Activated CD8-positive, alpha-beta T cell treated with anti-CD3 and anti-CD28 coated beads, Interleukin-2, amount 10 ng/mL, durations not matched to agents 7 days and 5 days (primary cell): ENCODE results near the gene PRRC1. TPM values are rescaled to one million over a fixed set of nuclear protein-coding genes. Genes with fewer than 3 reads are reported as not detected.
A peak's percentile ranks its signal among the peaks of the same experiment; 100 is the strongest.
"Not testable (repeated sequence)": the region's sequence is repeated elsewhere in the genome, so short reads cannot be mapped to it uniquely, and the experiment has no call there.

Source experiments
- ATAC-seq: fragments of 150-1000 bp; cut with Tn5 transposase; one replicate; pipeline ENCODE4 v1.10.0; 2021; ENCODE audit warnings: moderate library complexity
- CTCF ChIA-PET: fragments of 350-600 bp; sonication (Branson Sonifier 250); formaldehyde crosslinking; loops from one replicate; lab custom pipeline; 2021; ENCODE audit warnings: antibody characterized with exemption; lab: Charles Lee
- POLR2A ChIA-PET: fragments of 350-600 bp; sonication (Branson Sonifier 250); formaldehyde crosslinking; loops from one replicate; lab custom pipeline; 2021; ENCODE audit warnings: antibody characterized with exemption; lab: Charles Lee
- DNase-seq: peaks from one replicate; pipeline ENCODE4 v3.0.0-alpha.2; 2020
- H3K27ac Mint-ChIP-seq: one replicate; pipeline ENCODE4 v1.8.0; 2021; ENCODE audit warnings: mild to moderate bottlenecking, mixed read lengths
- H3K27me3 Mint-ChIP-seq: one replicate; pipeline ENCODE4 v1.8.0; 2021; ENCODE audit warnings: low read depth, mixed read lengths
- H3K36me3 Mint-ChIP-seq: one replicate; pipeline ENCODE4 v1.8.0; 2021; ENCODE audit warnings: low read depth, mixed read lengths
- H3K4me1 Mint-ChIP-seq: one replicate; pipeline ENCODE4 v1.8.0; 2021; ENCODE audit warnings: low read depth, mixed read lengths
- H3K4me3 Mint-ChIP-seq: one replicate; pipeline ENCODE4 v1.8.0; 2021; ENCODE audit warnings: mild to moderate bottlenecking, mixed read lengths
- H3K9me3 Mint-ChIP-seq: one replicate; pipeline ENCODE4 v1.8.0; 2022; ENCODE audit warnings: mixed read lengths; ENCODE audit not compliant: insufficient read depth
- total RNA-seq, 2 experiments: library from RNA; stranded (reverse); gene quantifications; one replicate each; pipeline ENCODE4 v1.2.3, GENCODE V29; 2021

The PRRC1 gene
- total RNA-seq, 2 experiments from 2014 or later, result 36.0 to 41.3 TPM

DNA sequence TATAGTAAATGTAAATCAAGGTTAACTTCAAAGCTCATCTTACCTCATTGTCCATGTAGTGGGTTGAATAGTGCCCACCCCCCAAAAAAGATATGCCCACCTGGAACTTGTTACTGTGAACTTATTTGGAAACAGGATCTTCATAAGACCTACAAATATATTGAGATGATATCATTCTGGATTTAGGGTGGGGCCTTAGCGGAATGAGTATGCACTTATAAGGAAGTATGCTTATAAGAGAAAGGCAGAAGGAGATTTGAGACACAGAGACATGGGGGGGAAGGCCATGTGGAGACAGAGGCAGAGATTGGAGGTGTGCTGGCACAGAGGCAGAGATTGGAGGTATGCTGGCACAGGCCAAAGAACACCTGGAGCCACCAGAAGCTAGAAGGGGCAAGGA lies 2.6 kb upstream of the PRRC1 start:
- Mint-ChIP-seq H3K27ac (no peak overlapping the region), H3K4me1 (peaks cover 20% of the 10 kb centered on the region)
- CTCF ChIA-PET, result interaction anchor here (0.8 to 1.5 kb wide), 2 partner anchors 22 kb away, joined by 3 read pairs; no protein-coding TSS in a partner anchor

DNA sequence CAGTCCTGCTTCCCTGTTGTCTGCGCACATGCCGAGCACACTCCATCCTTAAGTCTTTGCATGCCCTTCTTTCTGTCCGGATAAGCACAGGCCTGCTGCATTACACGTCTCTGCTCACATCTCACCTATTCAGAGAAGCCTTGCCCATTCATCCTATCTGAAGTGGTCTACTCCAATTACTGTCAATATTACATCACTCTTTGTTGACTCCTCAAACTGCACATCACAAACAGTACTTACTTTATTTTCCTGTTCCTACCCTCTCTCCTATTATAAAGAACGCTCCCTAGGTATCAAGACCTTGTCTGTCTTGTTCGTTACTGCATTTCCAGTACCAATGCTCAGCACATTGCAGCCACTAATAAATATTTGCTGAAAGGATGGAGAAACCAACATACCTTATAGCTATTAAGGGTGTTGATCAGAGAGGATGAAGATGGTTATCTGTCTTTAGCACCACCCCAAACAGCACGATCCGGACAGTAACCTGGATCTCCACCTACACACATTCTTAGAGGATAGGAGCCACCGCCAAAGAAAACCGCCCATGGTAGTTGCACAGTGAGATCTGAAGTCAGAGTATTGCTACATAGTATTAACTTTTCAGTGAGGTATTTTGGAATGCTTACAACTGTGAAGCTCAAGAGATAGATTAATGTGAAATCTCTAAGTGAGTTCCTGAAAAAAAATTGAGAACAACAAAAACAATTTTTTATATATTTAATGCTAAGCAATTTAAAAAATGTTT lies 1.6 kb upstream of the PRRC1 start:
- DNase-seq (no peak), ATAC-seq (no peak)
- Mint-ChIP-seq H3K27ac (no peak overlapping the region), H3K36me3 (peaks cover 17% of the 10 kb centered on the region), H3K9me3 (no peaks in the 10 kb centered on the region), H3K4me3 (no peak overlapping the region), H3K4me1 (peaks cover 21% of the 10 kb centered on the region), H3K27me3 (peaks cover 19% of the 10 kb centered on the region)
- CTCF ChIA-PET, result interaction anchor here (1.5 kb wide), 1 partner anchor 21 kb away, joined by 3 read pairs; no protein-coding TSS in a partner anchor
- POLR2A ChIA-PET, result no interaction called here

More for the DNA sequence above, 2.6 kb upstream of the PRRC1 start:
- ATAC-seq (no peak), DNase-seq (no peak)
- Mint-ChIP-seq H3K27me3 (peaks cover 20% of the 10 kb centered on the region), H3K36me3 (peaks cover 9% of the 10 kb centered on the region), H3K9me3 (no peaks in the 10 kb centered on the region), H3K4me3 (no peak overlapping the region)
- POLR2A ChIA-PET, result no interaction called here

DNA sequence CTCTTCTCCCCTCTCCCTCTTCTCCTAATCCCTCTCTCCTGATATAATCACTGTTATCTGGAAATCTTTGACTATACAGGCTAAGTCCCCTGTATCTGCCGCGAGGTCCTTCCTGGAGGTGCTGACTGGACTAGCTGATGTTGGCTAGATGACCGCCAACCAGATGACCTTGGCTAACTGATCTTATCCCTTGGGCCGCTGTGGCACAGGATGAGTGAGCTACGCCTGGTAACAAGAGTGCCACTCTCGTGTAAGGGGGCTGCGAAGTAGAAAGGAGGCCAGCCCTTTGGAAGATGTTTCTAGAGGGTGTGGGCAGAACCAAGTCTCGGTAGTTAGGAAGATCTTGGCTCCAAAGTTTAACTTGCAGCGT lies 345 bp upstream of the PRRC1 start:
- CTCF ChIA-PET, result interaction anchor here (0.9 kb wide), 1 partner anchor 20 kb away, joined by 3 read pairs; no protein-coding TSS in a partner anchor
- Mint-ChIP-seq H3K4me1 (peaks cover 21% of the 10 kb centered on the region), H3K36me3 (peaks cover 27% of the 10 kb centered on the region), H3K27ac (peak overlapping the region; percentile 77), H3K9me3 (no peaks in the 10 kb centered on the region), H3K27me3 (peaks cover 9% of the 10 kb centered on the region), H3K4me3 (peak overlapping the region; percentile 77)
- ATAC-seq (no peak), DNase-seq (no peak)
- POLR2A ChIA-PET, result no interaction called here

DNA sequence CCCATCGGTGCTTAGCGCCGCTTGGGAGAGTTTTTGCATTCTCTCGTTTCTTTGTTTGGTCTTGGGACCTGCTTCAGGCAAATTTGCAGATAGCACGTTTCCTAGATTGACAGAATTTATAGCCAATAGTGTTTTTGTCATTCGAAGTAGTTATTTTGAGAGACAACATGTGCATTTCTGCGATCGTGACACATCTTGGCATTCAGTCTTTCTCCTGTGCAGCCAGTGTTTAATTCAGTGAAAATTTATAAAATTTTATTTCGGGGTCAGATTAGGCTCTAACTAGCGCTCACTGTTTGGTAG lies 830 bp downstream of the PRRC1 start:
- POLR2A ChIA-PET, result no interaction called here
- no peak for ATAC-seq

DNA sequence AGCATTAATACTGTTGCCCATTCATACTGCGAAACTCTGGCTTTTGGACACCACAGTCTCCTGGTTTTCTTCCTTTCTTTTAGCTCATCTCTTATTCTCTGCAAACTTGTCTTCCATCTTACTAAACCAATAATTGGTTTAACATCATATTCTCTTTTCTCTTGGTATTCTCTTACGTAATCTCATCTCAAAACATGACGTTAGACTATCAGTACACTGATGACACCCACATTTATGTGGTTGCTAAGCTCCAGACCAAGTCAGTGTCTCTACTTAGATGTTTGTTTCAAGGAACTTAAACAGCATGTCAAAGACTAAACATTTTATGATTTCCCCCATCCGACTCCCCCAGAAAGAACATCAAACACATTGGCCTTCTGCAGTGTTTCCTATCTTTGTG lies 2.1 kb downstream of the PRRC1 start:
- no peak for DNase-seq
- H3K27ac Mint-ChIP-seq, result no peak overlapping the region
- H3K36me3 Mint-ChIP-seq, result peaks cover 43% of the 10 kb centered on the region
- ChIA-PET CTCF (no interaction called here), POLR2A (no interaction called here)
- H3K9me3 Mint-ChIP-seq, result no peaks in the 10 kb centered on the region
- no peak for ATAC-seq
- peaks cover 4% of the 10 kb centered on the region for H3K27me3 Mint-ChIP-seq
- peaks cover 21% of the 10 kb centered on the region for H3K4me1 Mint-ChIP-seq
- no peak overlapping the region for H3K4me3 Mint-ChIP-seq

More for the DNA sequence above, 830 bp downstream of the PRRC1 start:
- peaks cover 21% of the 10 kb centered on the region for H3K4me1 Mint-ChIP-seq
- DNase-seq, result no peak
- H3K27me3 Mint-ChIP-seq, result peaks cover 6% of the 10 kb centered on the region
- peak overlapping the region; percentile 85 for H3K4me3 Mint-ChIP-seq
- peak overlapping the region; percentile 74 for H3K27ac Mint-ChIP-seq
- H3K36me3 Mint-ChIP-seq, result peaks cover 33% of the 10 kb centered on the region
- no peaks in the 10 kb centered on the region for H3K9me3 Mint-ChIP-seq
- CTCF ChIA-PET, result interaction anchor here (1.0 kb wide), 1 partner anchor 19 kb away, joined by 3 read pairs; no protein-coding TSS in a partner anchor

DNA sequence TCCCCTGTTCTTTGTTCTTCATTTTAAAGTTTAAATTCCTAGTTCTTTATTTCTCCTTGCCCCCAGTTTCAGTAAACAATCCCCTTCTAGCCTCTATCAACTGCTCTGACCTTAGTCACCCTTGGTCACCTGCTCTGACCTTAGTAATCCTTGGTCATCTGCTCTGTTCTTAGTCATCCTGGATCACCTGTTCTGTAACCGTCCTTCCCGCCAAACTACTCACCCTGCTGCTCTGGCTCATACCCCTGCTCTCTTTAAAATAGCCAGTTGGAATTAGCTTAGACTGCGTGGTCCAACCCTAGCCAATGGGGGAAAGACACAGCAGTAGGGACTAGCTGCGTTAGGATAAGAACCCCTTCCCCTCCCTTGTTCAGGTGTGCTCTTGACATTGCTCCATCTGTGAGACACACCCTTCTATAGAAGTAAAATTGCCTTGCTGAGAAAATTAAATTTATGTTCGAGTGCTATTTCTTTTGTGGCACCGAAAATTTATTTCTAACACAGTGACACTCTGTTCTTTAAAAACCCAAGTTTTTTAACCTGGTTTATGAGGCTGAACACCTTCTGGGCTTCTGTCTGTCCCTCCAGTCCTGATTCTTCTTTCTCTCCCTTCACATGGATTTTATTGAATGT lies 3.8 kb downstream of the PRRC1 start:
- Mint-ChIP-seq H3K27ac (no peak overlapping the region), H3K36me3 (peaks cover 51% of the 10 kb centered on the region), H3K27me3 (no peaks in the 10 kb centered on the region), H3K9me3 (no peaks in the 10 kb centered on the region), H3K4me1 (peaks cover 21% of the 10 kb centered on the region), H3K4me3 (no peak overlapping the region)
- no peak for ATAC-seq
- no peak for DNase-seq
- ChIA-PET CTCF (interaction anchor here (1.4 kb wide), 1 partner anchor 10 kb away, joined by 3 read pairs; no protein-coding TSS in a partner anchor), POLR2A (no interaction called here)

DNA sequence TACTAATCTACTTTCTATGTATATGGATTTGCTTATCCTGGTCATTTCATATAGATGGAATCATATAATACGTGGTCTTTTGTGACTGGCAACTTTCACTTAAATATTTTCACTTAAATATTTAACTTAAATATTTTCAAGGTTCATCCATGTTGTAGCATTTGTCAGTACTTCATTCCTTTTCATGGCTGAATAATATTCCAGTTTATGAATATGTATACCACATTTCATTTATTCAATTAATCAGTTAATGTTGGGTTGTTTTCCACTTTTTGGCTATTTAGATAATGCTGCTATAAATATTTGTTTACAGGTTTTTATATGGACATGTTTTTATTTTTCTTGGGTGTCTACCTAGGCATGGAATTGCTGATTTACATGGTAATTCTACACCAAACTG lies 7.7 kb downstream of the PRRC1 start:
- no peaks in the 10 kb centered on the region for H3K9me3 Mint-ChIP-seq
- no peaks in the 10 kb centered on the region for H3K4me1 Mint-ChIP-seq
- H3K4me3 Mint-ChIP-seq, result no peak overlapping the region
- no peaks in the 10 kb centered on the region for H3K27me3 Mint-ChIP-seq
- ChIA-PET CTCF (no interaction called here), POLR2A (no interaction called here)
- ATAC-seq (no peak), DNase-seq (no peak)
- H3K27ac Mint-ChIP-seq, result no peak overlapping the region
- peaks cover 64% of the 10 kb centered on the region for H3K36me3 Mint-ChIP-seq

DNA sequence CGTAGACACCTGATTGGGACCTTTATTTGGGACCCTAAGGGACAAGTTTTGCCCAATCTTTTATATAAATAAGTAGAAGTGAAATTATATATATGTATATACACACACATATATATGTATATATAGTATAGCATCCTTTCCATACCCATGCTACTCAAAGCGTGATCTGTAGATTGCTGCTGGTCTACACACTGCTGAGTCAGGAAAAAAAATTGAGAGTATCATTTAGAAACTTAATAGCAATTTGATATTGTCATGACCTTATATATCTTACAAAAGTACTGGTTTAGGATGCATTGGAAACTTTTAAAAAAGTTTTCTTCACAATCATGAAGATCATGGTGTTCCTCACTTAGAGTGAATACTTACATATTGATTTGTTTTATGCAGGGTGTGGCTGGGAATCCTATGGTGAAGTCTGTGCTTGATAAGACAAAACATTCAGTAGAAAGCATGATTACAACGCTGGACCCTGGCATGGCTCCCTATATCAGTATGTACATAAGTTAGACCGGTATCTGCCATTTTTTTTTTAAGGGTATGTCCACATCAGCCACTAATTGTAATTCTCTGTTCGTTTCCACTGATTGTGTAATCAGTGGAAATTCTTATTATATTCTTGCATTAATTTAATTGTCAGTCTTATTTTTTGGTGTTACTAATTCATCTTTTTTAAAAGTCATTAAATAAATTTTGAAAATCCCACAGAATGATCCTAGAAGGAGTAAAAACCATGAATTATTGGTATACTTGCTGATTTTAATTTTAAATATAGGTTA lies 12.7 kb downstream of the PRRC1 start:
- Mint-ChIP-seq H3K4me3 (no peak overlapping the region), H3K4me1 (no peaks in the 10 kb centered on the region), H3K9me3 (no peaks in the 10 kb centered on the region), H3K27ac (no peak overlapping the region), H3K27me3 (no peaks in the 10 kb centered on the region), H3K36me3 (peaks cover 57% of the 10 kb centered on the region)
- ATAC-seq (no peak), DNase-seq (no peak)
- CTCF ChIA-PET, result no interaction called here
- POLR2A ChIA-PET, result no interaction called here

DNA sequence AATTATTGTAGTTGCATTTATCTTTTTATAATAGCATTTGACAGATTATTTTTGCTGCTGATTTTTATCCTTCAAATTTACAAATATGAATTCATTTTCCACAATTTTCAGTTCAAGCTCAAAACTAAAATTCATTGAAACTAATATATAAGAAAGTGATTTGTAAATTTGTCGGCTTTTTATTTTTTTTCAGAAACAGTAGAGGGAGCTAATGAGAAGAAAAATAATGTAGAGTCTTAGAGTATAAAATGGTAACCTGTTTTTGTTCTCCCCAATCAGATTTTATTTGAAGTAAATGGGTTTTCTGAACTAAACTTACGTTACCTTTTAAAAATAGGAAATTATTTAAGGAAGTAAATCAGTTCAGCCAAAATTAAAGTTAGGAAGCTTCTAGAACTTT lies 19.2 kb downstream of the PRRC1 start:
- no peaks in the 10 kb centered on the region for H3K4me1 Mint-ChIP-seq
- no peaks in the 10 kb centered on the region for H3K9me3 Mint-ChIP-seq
- H3K27ac Mint-ChIP-seq, result no peak overlapping the region
- ChIA-PET CTCF (interaction anchor here (0.7 to 1.1 kb wide), 6 partner anchors 19 to 585 kb away, joined by 3 read pairs; partner anchors contain the start of gene PRRC1), POLR2A (no interaction called here)
- no peak overlapping the region for H3K4me3 Mint-ChIP-seq
- no peaks in the 10 kb centered on the region for H3K27me3 Mint-ChIP-seq
- no peak for ATAC-seq
- peaks cover 68% of the 10 kb centered on the region for H3K36me3 Mint-ChIP-seq
- no peak for DNase-seq

DNA sequence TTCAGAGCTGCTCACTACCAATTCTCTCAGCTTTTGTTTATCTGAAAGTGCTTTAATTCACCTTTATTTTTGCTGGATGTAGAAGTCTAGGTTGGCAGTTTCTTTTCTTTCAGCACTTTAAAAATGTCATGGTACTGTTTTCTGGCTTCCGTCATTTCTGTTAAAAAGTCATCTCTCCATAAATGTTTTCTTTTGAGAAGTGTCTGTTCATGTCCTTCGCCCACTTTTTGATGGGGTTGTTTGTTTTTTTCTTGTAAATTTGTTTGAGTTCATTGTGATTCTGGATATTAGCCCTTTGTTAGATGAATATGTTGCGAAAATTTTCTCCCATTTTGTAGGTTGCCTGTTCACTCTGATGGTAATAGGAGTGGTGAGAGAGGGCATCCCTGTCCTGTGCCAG lies 23.1 kb downstream of the PRRC1 start:
- POLR2A ChIA-PET, H3K4me1 Mint-ChIP-seq, H3K4me3 Mint-ChIP-seq, ATAC-seq, DNase-seq, CTCF ChIA-PET, H3K27ac Mint-ChIP-seq, H3K9me3 Mint-ChIP-seq, H3K27me3 Mint-ChIP-seq: not testable (repeated sequence)
- H3K36me3 Mint-ChIP-seq, result peaks cover 61% of the 10 kb centered on the region

DNA sequence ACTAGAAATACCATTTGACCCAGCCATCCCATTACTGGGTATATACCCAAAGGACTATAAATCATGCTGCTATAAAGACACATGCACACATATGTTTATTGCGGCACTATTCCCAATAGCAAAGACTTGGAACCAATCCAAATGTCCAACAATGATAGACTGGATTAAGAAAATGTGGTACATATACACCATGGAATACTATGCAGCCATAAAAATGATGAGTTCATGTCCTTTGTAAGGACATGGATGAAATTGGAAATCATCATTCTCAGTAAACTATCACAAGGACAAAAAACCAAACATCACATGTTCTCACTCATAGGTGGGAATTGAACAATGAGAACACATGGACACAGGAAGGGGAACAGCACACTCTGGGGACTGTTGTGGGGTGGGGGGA lies 27.8 kb downstream of the PRRC1 start:
- DNase-seq, H3K4me3 Mint-ChIP-seq, H3K9me3 Mint-ChIP-seq, POLR2A ChIA-PET, H3K4me1 Mint-ChIP-seq, ATAC-seq, H3K27ac Mint-ChIP-seq, CTCF ChIA-PET, H3K27me3 Mint-ChIP-seq: not testable (repeated sequence)
- H3K36me3 Mint-ChIP-seq, result peaks cover 45% of the 10 kb centered on the region

DNA sequence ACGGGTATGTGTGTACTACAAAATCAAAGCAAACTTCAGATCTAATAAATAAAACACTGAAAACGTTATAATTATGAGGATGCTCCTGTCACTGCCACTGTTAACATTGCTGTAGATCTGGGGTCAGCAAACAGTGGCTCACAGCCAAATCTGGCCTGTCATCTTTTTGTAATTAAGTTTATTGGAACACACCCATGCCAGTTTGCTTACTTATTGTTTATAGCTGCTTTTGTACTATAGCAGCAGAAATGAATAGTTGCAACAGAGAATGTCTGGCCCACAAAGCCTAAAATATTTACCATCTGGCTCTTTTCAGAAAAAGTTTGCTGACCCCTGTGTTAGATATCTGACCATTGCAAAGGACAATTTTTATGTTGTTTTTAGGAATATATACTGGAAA lies 32.1 kb downstream of the PRRC1 start:
- Mint-ChIP-seq H3K27me3 (no peaks in the 10 kb centered on the region), H3K36me3 (peaks cover 37% of the 10 kb centered on the region), H3K27ac (no peak overlapping the region), H3K4me1 (no peaks in the 10 kb centered on the region), H3K4me3 (no peak overlapping the region), H3K9me3 (no peaks in the 10 kb centered on the region)
- ChIA-PET CTCF (interaction anchor here (2.3 kb wide), 1 partner anchor 14 kb away, joined by 5 read pairs; no protein-coding TSS in a partner anchor), POLR2A (no interaction called here)
- ATAC-seq (no peak), DNase-seq (no peak)
